C4-2B (cell line): Measurements from ENCODE around the gene ZBTB16.
"Not testable (repeated sequence)": the region's sequence is repeated elsewhere in the genome, so short reads cannot be mapped to it uniquely, and the experiment has no call there.

Experiments
- H3K27ac ChIP-seq: fragments of 450-650 bp; 2 replicates; pipeline ENCODE4 v1.5.1; 2017
- ZFX ChIP-seq: fragments of 450-650 bp; IDR thresholded peaks from 2 replicates; pipeline ENCODE4 v1.6.1; 2017
- TF ChIP-seq, protein P1 (sequence below): fragments of 450-650 bp; conservative IDR thresholded peaks from 2 replicates; pipeline ENCODE4 v1.5.1; 2017; ENCODE audit warnings: mild to moderate bottlenecking

Gene ZBTB16

DNA sequence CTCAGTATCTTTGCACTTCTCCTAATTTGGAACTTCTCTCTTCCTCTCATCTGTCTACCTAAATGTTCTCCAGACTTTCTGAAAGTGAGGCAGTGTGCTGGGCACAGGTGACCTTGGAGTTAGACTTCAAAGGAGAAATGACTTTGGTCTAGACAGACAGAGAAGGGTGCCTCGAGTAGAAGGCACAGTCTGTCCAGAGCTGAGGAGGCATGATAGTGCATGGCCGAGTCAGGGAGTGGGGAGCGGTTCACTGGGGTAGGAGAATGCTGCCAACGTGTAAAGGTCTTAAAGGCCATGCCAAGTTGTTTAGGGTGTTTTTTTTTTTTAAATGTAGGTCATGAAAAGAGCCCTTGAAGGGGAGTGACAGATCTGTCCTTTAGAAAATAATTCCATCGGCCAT lies 17.3 kb upstream of the ZBTB16 start:
- TF ChIP-seq, protein P1, sequence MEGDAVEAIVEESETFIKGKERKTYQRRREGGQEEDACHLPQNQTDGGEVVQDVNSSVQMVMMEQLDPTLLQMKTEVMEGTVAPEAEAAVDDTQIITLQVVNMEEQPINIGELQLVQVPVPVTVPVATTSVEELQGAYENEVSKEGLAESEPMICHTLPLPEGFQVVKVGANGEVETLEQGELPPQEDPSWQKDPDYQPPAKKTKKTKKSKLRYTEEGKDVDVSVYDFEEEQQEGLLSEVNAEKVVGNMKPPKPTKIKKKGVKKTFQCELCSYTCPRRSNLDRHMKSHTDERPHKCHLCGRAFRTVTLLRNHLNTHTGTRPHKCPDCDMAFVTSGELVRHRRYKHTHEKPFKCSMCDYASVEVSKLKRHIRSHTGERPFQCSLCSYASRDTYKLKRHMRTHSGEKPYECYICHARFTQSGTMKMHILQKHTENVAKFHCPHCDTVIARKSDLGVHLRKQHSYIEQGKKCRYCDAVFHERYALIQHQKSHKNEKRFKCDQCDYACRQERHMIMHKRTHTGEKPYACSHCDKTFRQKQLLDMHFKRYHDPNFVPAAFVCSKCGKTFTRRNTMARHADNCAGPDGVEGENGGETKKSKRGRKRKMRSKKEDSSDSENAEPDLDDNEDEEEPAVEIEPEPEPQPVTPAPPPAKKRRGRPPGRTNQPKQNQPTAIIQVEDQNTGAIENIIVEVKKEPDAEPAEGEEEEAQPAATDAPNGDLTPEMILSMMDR: no peak
- TF ChIP-seq ZFX: no peak
- H3K27ac ChIP-seq: peak overlapping the region; percentile 90

DNA sequence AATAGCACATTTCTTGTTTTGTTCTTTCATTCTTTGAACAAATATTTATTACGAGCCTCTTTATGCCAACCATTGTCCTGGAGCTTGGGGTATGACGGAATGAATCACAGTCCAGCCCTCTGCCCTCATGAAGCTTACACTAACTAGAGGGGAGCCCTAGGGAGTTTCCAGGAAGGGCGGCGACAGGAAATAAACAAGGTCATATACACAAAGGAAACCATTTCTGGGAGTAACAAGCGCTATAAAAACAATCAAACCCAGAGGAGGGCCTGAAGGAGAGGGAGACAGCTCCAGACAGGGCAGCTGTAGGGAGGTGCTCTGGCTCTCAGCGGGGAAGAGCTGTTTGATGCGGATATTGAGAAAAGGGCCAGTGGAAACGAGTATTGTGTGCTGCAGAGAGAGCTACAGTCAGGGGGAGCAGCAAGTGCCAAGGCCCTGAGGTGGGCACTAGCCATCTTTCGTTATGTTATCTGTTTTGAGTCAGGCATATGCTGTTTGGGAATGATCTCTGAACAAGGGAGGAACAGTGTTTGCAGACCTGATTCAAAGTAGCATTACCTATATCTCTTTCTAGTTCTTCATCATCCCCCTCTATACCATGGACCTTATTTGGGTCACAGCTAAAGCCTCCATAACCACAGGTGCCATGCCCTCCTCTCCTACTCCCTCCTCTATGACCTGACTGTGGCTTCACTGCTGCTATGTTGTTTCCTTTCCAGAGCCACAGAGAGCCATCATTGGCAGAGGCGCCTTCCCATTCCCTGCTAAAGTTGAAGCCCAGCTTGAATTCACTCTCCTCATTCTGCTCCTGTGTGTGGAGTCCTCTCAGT lies 15.3 kb upstream of the ZBTB16 start:
- H3K27ac ChIP-seq: no peak overlapping the region
- TF ChIP-seq ZFX: no peak
- TF ChIP-seq, protein P1: no peak

DNA sequence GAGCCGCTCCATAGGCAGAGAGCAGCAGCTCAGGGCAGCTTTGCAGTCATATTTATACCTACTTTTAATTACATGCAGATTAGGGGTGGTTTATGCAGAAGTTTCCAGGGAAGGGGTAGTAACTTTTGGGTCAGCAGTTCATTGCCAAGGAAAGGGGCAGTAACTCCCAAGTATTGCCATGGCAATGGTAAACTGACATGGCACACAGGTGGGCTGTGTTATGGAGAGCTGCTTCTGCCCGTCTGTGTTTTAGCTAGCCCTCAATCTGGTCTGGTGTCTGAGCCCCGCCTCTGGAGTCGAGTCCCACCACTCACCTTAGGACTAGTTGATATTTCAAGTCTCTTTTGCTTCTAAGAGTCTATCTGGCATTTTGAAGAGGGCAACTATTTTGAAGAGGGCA lies 12.2 kb upstream of the ZBTB16 start:
- no peak overlapping the region for H3K27ac ChIP-seq
- TF ChIP-seq, protein P1: no peak
- TF ChIP-seq ZFX: no peak

DNA sequence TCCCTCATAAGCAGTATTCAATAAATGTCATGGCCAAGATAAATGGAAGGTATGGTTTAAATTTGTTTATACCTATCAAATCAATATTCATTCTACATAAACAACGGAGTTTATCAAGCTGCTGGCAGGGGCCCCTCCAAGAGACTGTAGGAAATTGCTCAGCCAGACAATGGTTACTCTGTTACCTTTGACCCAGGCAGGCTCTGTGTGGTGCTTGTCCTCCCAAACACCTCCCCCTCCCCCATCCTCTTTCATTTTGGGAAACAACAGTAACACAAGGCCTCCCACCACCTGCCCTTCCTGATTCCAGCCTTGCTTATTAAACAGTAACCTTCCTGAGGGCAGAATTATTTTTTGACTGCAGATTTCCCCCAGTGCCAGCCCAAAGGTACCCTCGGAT lies 10.5 kb upstream of the ZBTB16 start:
- H3K27ac ChIP-seq: no peak overlapping the region; the same call in 1 of the 2 replicates
- TF ChIP-seq, protein P1: no peak
- TF ChIP-seq ZFX: no peak

DNA sequence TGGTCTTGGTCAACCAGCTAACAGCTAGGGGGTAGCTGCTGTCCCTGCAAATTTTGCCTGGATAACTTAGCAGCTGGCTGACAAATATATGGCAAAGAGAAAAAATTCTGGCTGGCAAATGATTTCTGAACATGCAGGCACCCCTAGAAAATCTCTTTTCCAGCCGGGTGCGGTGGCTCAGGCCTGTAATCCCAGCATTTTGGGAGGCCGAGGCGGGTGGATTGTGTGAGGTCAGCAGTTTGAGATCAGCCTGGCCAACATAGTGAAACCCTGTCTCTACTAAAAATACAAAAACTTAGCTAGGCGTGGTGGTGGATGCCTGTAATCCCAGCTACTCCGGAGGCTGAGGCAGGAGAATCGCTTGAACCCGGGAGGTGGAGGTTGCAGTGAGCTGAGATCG lies 9.7 kb upstream of the ZBTB16 start:
- H3K27ac ChIP-seq: not testable (repeated sequence)

DNA sequence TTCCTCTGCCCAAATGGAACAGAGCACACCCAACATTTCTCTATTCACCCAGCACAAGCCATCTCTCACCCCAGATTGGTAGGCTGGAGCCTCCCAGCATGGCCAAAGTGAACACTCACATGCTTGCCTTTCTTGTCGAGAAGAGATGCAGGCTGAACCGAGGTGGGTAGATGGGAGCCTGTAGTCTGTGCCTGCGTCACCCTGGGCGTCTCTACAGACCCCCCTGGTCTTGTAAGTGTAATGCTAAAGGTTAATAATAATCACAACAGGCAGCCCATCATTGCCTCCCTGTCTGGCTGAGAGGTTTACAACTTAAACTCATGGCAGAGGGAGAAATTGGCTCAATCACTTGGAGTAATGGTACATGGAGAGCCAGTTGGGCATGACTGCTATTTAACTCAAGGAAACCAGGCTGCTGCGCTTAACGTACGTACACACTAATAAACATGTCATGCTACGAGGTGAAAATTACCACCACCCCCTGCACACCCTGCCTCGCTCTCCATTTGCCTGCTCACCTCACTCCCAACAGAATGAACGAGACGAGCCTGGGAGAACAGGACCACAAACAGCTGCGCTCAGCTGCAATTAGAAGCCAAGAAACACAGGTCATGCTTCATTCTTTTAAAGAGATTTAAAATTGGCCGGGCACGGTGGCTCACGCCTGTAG lies 9.1 kb upstream of the ZBTB16 start:
- TF ChIP-seq ZFX: no peak
- TF ChIP-seq, protein P1: no peak
- H3K27ac ChIP-seq: no peak overlapping the region

DNA sequence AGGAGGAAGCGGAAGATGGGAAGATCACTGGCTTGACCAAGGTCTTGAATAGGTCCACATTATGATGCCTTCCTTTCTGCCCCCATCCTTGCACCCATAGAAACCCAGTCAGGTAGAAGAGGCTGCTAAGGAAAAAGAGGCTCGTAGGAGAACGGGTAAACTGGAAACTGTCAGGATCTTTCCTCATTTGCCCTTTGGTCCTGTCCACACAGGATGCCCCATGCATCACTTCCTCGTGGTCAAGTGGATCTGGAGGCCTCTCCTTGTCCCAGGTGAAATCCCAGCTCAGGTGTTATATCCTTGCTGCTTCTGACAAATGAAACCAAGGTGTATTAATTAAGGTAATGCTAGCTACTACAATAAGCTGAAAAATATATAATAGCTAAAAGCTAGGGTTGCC lies 8.0 kb upstream of the ZBTB16 start:
- H3K27ac ChIP-seq: no peak overlapping the region
- no peak for TF ChIP-seq ZFX
- TF ChIP-seq, protein P1: no peak

DNA sequence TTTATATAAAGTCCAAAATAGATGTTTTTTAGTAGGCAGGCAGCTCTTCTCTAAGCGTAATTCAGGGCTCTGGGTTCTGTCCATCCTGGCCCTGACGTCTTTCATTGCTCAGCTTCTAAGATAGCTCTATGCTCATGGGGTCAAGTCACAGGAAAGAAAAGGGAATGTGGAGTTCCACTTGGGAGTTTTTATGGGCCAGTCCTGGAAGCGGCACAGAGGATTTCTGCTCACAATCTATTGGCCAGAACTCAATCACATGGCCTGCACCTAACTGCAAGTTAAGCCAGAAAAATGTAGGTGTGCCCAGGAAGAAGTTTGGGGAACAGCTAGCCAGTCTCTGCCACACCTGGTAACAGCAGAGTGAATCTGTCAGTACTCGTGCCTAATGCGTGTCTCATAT lies 7.4 kb upstream of the ZBTB16 start:
- TF ChIP-seq, protein P1: no peak
- no peak for TF ChIP-seq ZFX
- H3K27ac ChIP-seq: no peak overlapping the region
